Embryonic facial prominence (tissue), 1 donor: Measurements from ENCODE around the gene DCHS1.

Experiments used
- DNase-seq: peaks from one replicate; pipeline ENCODE4 v3.0.0-alpha.2; 2016; ENCODE audit errors: extremely low spot score

DCHS1 gene

DNA sequence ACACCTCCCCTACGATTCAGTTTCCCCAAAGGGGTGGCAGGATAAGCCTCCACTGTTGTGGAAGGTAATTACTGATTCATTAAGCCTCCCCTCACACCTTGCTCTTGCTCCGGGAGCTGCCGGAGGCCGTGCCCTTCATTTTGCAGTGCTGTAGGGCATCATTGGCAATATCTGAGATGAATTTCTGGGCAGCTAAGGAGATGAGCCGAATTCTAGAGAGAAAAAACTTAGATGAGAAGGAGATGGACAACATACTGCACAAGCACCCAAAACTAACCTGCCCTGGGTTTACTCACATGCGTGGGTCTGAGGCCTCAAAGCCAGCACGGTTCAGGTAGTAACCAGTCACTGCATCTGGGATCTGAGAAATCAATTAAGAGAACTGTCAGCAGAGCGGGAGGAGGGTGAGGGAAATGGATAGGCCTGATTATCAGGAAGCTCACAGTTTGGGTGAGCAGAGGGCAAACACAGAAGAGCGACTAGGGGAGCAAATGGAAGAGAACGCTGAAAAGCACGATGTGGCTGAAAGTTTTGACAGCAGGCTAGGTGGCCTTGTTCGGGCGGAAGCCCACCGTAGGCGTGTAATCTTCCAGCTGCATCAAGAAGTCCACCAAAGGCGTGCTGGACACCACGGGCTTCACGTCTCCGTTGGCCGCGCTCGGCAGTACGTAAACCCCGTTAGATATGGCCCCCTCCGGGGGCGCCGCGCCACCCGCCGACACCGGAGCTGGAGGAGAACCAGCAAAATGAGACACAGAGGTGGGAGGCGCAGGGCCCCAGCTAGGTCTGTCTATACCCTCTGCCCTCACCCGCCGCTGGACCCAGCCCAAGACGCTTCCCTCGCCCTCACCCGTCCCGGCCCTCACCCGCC is 44.3 kb downstream of the DCHS1 start:
- no peak for DNase-seq

DNA sequence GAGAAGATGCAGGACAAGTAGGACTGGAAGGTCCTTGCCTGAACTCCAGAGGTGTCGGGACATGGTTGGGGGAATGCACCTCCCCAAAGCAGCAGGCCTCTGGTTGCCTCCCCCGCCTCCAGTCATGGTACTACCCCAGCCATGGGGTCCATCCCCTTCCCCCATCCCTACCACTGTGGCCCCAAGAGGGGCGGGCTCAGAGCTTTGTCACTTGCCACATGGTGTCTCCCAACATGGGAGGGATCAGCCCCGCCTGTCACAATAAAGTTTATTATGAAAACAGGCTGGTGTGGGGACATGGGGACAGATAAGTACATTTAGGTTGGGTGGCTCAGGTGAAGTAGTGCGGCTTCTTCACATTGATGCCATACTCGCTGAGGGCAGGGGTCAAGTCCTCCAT is 45.0 kb downstream of the DCHS1 start:
- no peak for DNase-seq

DNA sequence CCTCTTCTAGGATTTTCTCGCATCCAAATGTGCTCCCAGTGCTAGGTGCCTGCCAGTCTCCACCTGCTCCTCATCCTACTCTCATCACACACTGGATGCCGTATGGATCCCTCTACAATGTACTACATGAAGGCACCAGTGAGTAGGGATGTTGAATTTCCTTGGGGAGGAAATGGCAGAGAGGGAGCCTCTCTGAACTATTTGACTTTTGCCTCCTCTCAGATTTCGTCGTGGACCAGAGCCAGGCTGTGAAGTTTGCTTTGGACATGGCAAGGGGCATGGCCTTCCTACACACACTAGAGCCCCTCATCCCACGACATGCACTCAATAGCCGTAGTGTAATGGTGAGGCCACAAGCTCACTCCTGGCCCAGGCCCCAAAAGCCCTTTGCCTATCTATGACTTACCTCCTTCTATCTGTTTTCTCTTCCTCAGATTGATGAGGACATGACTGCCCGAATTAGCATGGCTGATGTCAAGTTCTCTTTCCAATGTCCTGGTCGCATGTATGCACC is 46.0 kb downstream of the DCHS1 start:
- no peak for DNase-seq

DNA sequence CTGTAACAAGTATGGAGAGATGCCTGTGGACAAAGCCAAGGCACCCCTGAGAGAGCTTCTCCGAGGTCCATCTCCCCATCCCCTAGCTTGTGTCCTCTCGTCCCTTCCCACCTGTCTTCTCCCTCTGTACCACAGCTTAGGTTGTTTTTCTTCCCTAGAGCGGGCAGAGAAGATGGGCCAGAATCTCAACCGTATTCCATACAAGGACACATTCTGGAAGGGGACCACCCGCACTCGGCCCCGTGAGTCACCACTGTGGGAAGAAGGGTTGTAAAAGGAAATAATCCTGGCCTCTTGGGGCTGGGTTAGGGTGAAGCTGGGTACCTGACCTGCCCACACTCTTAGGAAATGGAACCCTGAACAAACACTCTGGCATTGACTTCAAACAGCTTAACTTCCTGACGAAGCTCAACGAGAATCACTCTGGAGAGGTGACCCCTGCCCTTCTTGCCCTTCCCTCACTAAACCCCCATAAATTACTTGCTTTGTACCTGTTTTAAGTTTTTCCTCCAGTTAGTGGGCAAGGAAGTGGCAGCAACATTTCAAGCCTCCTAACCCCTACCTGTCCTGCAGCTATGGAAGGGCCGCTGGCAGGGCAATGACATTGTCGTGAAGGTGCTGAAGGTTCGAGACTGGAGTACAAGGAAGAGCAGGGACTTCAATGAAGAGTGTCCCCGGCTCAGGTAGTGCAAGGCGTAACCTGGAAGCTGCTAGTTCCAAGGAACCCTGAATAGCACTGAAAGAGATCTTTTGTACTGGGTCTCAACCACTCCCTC is 46.7 kb downstream of the DCHS1 start:
- no peak for DNase-seq

DNA sequence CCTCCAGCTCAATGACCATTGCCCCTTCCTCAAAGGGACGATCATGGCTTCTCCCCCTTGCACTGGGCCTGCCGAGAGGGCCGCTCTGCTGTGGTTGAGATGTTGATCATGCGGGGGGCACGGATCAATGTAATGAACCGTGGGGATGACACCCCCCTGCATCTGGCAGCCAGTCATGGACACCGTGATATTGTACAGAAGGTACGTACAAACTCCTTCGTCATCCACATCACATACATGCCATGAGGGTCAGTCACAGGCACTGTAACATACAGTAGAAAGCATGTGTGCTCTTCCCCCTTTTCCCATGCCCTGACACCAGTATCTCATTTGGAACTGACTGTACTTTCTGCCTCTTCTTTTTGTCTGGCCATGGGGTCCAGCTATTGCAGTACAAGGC is 47.6 kb downstream of the DCHS1 start:
- no peak for DNase-seq

DNA sequence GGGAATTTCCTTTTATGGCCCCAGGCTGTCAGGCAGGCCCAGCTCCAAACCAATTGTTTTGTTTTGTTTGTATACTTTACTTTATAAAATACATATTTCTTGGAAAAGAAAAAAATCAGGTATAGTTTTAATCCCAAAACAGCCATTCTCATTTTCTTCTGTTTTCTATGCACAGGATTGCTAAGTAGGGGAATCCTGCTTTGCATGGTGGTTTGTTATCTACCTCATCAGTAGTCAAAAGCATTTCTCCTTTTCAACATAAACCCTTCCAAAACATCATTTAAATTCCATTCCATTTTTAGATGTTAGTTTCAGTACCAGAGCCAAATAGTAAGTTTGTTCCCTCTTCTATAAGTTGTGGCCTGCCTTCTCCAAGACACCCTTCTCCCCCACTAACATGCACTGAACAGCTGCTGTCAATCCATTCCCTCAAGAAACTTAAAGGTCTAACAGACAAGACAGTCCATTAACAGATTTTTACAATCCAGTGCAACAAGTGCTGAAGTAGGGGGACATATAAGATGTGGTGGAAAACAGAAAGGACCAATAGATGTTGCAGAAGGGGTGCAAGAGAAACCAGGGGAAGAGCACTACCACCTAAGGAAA is 48.3 kb downstream of the DCHS1 start:
- no peak for DNase-seq

DNA sequence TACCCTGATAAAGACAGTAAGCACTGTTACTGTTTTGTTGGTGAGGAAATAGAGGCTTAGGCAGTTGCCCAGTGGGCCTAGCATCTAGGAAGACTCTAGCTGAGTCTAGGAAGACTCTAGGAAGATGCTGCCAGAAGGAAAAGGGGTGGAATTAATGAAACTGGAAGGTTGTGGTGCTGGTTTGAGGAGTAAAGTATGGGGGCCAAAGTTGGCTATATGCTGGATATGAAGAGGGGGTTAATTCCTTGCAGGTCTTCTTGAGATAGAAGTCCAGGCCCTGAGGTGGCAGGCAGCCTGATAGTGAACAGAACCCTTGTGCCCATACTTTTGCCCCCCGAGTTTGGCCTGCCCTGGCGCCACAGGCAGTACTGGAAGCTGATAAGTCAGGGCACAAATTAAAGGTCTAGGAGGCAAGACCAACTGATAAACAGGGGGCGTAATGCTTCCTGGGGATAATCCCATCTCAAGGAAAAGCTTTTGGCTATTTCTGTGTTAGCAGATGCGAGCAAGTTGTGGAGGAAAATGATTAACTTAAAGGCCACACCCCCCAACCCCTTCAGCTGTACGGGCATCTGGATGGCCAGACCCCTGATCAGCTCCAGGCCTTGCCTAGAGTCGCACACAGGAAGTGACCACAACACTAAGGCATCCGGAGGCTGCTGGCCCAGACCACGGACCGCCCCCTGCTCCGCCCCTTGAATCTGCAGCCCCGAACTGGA is 49.0 kb downstream of the DCHS1 start:
- peak; percentile 71 for DNase-seq

DNA sequence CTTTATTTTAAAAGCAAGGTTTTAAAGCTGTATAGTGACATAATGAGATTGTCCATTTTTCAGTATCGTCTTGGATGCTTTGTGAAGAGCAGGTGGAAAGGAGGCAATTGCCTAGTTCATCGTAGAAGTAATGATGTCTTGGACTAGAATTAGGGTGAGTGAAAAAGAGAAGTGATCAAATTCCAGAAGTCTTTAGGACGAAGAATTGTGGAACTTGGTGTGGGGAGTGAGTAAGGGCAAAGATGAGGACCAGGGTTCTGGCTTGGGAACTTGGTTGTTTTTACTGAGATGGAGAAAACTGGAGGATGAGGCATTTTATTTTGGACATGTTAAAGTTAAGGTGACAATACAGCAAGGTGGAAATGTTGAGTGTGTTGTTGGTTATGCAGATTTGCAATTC is 50.8 kb downstream of the DCHS1 start:
- DNase-seq, result no peak

DNA sequence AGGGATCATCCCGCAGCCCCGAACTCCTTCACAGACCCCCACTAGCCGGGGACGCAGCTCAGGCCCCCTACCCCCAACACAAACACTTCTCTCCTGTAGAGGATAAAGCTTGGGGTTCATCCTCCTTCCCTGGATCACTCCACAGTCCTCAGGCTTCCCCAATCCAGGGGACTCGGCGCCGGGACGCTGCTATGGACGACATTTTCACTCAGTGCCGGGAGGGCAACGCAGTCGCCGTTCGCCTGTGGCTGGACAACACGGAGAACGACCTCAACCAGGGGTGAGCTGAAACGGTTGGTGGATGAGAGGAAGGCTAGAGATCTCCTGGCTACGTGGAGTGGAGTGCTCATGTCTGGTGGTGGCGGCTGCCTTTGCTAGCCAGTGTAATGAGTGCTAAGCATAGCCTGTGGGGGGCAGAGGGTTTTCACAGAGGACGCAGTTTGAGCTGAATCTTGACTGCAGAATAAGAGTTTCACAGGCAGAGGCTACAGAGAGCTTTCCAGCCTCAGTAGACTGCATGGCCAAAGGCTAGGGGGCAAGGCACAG is 51.5 kb downstream of the DCHS1 start:
- no peak for DNase-seq

DNA sequence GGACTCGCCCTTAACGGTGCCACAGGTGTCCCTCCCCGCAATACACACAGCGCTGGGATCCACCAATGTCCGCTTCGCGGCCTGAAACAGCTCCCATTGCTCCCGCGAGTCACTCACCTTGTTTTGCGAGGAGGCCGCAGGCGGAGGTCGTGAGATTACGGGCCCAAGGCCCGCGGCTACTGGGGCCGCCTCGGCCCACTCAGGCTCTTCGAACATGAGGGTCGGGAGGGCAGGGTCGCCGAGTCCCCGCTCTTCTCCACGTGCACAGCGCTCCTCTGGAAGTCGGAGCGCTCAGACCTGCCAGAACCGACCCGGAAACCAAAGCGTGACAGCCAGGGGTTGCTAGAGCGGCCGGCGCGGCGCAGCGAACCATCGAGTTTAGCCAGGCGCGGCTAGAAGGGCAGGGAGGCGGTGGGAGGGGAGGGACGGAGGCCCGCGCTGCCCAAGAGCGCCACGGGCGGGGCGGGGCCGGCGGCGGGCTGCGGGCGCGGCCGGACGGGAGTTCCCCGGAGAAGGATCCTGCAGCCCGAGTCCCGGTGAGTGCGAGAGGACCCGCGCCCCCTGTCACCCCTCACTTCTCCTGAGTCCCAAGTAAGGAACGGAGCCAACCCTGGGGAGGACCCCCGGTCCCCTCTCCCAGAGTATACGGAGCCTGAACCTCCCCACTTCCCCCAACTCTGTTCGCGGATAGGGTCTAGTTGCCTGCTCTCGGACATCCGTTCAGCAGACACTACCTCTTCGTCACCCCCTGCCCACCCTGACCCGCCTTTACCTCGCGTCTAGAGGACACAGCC is 52.1 kb downstream of the DCHS1 start, which contains the start of the genes ILK and RRP8:
ILK (plus strand) TSS at position 488 of the 794 bp plus-strand sequence. CDS start 498 bp downstream, outside the sequence.
RRP8 (minus strand) TSS at position 330 of the 794 bp plus-strand sequence; CDS start at position 216, 114 bp downstream.
- DNase-seq, result peak; percentile 70

DNA sequence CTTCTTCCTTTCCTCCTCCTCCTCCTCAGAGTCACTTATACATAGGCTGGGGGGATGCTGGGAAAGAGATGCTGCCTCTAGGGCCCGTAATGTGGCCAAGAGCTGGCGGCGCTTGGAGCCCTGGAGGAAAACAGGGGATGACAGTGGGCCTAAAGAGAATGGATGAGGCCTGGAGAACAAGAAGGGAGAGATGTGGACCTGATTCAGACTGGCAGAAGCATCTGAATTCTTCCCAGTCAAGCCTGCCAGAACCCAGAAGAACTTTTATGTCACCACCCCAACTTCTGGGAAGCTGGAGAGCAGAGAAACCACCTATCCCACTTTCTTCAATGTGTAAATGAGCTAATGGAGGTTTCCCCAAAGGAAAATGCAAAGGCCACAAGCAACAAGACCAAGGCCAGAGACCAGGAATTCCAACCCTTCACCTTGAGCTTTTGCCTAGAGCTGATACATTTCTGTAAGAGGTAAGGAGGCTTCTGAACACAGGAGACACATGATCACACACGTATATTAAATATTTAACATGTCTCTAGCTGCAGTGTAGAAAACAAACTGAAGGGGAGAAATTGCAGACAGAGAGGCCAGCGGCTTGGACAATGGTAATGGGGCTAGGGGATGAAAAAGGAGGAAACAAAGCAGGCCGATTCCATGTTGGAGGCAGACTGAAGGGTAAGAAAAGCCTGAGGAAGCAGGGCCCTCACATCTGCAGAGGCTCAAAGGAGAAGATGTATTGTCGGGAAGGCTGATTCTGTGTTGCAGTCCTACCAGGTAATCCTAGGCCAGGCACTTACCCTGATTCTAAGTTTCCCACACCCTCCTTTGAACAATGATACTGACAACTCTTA is 53.3 kb downstream of the DCHS1 start:
- DNase-seq, result no peak

DNA sequence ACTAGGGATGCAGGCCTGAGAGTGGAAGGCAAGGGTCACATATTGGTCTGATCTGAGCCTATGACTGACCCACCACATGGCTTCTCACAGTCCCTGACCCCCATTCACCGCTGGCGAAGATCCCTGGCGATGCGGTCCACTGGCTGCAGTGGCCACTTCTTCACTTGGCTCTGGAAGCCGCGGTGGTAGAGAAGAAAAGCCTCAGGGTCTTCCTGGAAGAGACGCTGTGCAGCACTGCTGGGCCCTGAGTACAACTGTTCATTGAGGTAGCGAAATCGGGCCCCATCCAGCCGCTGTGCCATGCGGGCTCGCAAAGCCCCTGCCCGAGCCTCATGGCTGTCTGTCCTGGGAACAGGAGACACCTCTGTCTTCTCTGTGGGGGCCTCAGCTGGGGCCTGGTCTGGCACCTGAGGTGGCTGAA is 54.6 kb downstream of the DCHS1 start:
- DNase-seq, result no peak

DNA sequence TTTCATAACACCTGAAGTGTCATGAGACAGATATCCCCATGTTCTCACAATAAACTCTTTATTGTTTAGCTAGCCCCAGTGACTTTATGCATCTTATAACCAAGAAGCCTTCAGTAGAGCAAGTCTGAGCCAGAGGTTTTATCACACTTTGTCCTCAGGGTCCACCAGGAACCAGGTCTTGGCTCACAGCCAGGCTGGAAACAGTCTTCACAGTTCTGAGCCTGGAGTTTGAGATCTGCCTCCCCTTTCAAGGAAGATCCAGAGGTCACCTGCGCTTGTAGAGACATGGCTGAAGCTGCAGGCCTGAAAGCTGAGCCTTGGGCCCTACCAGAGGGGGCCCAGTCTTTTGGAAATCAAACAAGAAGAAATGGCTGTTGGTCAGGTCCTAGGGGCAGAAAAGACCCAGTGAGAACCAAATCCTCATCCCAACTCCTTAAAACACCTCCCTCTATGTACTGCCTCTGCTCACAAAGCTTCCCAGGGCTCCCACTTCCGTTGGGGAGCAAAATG is 55.7 kb downstream of the DCHS1 start:
- DNase-seq, result no peak

DNA sequence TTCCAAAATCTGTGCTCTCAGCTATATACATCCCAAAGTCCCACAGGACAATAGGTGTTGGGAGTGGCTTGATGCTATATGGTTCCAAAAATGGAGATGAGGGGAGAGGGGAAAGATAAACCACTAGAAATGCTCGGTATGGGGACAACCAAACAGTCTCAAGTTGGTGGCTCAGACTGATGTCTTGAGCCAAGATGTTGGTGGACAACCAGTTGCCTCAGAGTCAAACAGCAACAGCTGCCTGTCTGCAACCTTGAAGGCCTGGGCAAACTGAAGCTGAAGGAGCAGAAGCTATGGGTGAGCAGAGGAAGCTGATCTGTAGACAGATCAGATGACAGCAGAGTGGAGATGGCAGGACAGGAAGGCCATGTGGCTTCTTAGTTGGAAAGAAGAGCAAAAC is 56.2 kb downstream of the DCHS1 start:
- DNase-seq, result no peak

DNA sequence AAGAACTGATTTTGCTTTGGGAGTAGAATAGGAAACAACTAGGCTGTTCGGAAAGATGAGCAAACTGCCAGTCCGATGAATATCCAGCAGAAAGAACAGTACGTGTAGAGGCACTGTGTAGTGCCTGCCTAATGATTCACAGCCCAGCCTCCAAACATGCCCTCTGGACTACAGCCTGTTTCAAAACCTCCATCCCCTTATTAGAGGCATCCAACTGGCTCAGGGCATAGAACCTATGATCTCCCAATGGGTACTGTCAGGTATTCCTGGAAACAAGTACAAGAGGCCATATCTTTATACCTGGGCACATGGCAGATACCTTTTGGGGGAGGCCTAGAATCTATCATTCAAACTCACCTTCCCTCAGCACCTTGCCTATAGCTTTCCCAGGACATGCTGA is 57.1 kb downstream of the DCHS1 start:
- no peak for DNase-seq

DNA sequence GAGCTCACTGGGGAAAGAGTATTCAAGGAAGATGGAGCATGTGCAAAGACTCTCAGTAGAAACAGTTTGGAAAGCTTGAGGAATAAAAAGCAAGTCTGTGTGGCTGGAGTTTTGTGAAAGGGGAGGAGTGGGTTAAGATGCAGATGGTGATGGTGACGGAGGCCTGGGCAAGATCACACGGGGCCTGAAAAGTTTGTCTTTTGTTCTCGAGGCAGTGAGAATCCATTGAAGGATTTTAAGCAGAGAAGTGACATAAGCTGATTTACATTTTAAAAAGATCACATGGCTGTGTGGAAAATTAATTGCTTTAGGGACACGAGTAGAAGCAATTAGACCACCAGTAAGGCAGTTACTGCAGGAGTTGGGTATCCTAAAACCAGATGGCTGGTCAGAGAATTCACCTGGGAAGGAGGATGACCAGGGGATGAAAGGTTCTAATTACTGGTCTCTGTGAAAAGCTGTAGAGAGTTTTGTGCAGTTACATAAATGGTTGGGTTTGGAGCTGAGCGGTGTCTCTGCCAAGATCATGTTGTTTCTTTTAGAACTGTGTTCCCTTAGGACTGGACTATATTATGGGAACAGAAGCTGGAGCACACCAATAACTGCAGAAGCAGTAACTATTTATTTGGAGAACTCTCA is 59.3 kb downstream of the DCHS1 start:
- no peak for DNase-seq

DNA sequence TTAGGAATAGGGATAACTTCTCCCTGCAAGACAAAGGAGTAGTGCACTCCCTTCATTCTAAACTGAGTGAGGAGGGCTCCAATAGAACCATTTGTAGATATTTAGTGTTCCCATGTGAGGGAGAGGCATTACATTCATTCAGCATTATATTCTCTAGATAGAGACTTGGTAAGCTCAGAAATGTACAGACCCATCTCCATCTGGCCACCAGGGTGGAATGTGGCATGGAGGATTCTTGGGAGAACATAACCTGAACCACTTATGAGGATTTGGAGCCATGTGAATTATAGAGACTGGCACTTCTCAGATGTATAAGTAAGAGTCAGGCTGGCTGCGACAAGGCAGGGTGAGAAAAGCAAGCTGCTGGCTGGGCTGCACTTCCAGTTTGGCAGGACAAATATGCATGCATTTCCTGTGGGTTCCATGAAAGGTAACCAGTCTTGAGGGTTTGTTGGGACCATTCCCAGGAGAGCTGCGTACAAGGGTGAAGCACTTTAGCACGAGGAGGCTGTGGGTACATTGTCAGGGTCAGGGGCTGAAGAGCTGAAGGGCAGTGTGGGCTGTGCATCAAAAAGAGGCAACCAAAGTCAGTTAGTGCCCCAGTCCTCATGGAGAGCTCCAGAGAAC is 61.4 kb downstream of the DCHS1 start:
- DNase-seq, result no peak

DNA sequence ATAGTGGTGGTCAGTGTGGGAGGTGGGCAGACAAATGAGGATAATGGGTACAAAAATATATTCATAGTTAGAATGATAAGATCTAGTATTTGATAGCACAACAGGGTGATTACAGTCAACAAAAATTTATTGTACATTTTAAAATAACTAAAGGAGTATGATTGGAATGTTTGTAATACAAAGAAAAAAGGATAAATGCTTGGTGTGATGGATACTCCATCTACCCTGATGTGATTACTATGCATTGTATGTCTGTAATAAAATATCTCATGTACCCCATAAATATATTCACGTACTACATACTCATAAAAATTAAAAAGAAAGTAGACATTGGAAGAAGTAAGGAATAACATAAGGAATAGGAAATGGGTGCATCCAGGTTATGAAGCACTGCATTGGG is 67.6 kb downstream of the DCHS1 start:
- no peak for DNase-seq
